SHP77 treated with DMSO at 0.1 percent for 48 hours (cell line): ENCODE results near the gene KANSL1.
"Not testable (repeated sequence)": the region's sequence is repeated elsewhere in the genome, so short reads cannot be mapped to it uniquely, and the experiment has no call there.

Experiments
- DNase-seq: peaks from one replicate; lab custom pipeline; 2025; lab: John Stamatoyannopoulos, UW

Gene KANSL1

GRCh38 chr17:46193151-46193625 is at the start of gene KANSL1:
Gene KANSL1, minus strand, starts transcription at chr17:46193429. Its CDS starts 21,286 bp downstream, at chr17:46172143.
- peak; percentile 89 for DNase-seq

- not testable (repeated sequence) for DNase-seq
These were observed 38.1 kb upstream of the KANSL1 start for GRCh38 chr17:46231359-46231758.

GRCh38 chr17:46225274-46225794 is 32.1 kb upstream of the KANSL1 start:
- peak; percentile 100 for DNase-seq

- not testable (repeated sequence) for DNase-seq
These were observed 31.6 kb upstream of the KANSL1 start for GRCh38 chr17:46224864-46225263.

- not testable (repeated sequence) for DNase-seq
These were observed 29.8 kb upstream of the KANSL1 start for GRCh38 chr17:46223041-46223440.

- no peak for DNase-seq
These were observed 23.5 kb upstream of the KANSL1 start for GRCh38 chr17:46216682-46217081.

GRCh38 chr17:46212634-46213435 is 19.6 kb upstream of the KANSL1 start:
- DNase-seq = peak; percentile 73

GRCh38 chr17:46208997-46209396 is 15.8 kb upstream of the KANSL1 start:
- DNase-seq = no peak

GRCh38 chr17:46205975-46206374 is 12.7 kb upstream of the KANSL1 start:
- no peak for DNase-seq

GRCh38 chr17:46202424-46202823 is 9.2 kb upstream of the KANSL1 start:
- no peak for DNase-seq

GRCh38 chr17:46201491-46201890 is 8.3 kb upstream of the KANSL1 start:
- no peak for DNase-seq

GRCh38 chr17:46200197-46200596 is 7.0 kb upstream of the KANSL1 start:
- no peak for DNase-seq

- DNase-seq = no peak
These were observed 6.2 kb upstream of the KANSL1 start for GRCh38 chr17:46199379-46199778.

GRCh38 chr17:46198233-46198632 is 5.0 kb upstream of the KANSL1 start:
- no peak for DNase-seq

- no peak for DNase-seq
These were observed 4.3 kb upstream of the KANSL1 start for GRCh38 chr17:46197530-46197929.

- no peak for DNase-seq
These were observed 2.9 kb upstream of the KANSL1 start for GRCh38 chr17:46195939-46196716.

- no peak for DNase-seq
These were observed 2.1 kb upstream of the KANSL1 start for GRCh38 chr17:46195217-46195855.

GRCh38 chr17:46194393-46195216 is 1.4 kb upstream of the KANSL1 start:
- peak; percentile 68 for DNase-seq

GRCh38 chr17:46193626-46194392 is 580 bp upstream of the KANSL1 start:
- DNase-seq = peak; percentile 99

- peak; percentile 85 for DNase-seq
These were observed 634 bp downstream of the KANSL1 start for GRCh38 chr17:46192439-46193150.
